Cardiac septum (tissue), 1 donor: ENCODE data around the gene NGEF. TPM values are rescaled to one million over a fixed set of nuclear protein-coding genes. Genes with fewer than 3 reads are reported as not detected.

Experiments used
- DNase-seq: peaks from one replicate; pipeline ENCODE4 v3.0.0-alpha.2; 2020; ENCODE audit warnings: low spot score
- intact Hi-C: fragments of 100-400 bp; cut with DNase I; formaldehyde crosslinking; loops from one replicate; pipeline ENCODE4 v1.14.0; 2022
- total RNA-seq: library from RNA; stranded (reverse); fragmentation: NEBNext Ultra II Directional; extraction: Animal tissue kit (Norgen Biotek cat#: 25700); gene quantifications from one replicate; pipeline ENCODE4 v1.2.1, GENCODE V29; 2021
- donor health status: DM: no; HTN: no; CAD: no.

Gene NGEF
- total RNA-seq, 1 donor from 2014 or later, result 0.24 TPM

DNA sequence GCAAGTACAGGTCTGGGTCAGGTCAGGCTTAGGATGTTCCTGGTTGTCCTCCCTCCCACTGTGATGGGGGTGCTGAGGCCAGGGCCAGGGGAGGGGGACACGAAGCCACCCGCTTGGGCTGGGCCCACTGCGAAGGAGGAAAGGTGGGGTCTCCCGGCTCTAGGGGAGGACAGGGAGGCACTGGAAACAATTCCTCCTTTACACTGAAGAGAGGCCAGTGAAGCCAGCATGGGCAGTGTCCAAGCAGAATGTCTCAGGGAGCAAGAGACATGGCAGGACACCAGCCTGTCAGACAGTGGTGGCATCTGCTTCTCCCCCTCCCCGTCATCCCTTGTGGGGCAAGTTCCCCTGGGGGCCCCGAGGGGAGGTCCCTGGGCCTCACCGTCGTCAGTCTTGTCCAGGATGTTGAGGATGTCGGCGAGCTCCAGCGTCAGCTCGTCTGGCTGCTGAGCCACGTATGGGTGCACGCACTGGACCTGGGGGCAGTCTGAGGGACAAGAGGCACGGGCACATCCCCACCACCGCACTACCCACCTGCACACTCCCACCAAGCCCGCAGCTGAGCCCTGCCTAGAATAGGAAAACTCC is 132.2 kb downstream of the NGEF start:
- DNase-seq, result no peak
- intact Hi-C loops, result no loop called here

DNA sequence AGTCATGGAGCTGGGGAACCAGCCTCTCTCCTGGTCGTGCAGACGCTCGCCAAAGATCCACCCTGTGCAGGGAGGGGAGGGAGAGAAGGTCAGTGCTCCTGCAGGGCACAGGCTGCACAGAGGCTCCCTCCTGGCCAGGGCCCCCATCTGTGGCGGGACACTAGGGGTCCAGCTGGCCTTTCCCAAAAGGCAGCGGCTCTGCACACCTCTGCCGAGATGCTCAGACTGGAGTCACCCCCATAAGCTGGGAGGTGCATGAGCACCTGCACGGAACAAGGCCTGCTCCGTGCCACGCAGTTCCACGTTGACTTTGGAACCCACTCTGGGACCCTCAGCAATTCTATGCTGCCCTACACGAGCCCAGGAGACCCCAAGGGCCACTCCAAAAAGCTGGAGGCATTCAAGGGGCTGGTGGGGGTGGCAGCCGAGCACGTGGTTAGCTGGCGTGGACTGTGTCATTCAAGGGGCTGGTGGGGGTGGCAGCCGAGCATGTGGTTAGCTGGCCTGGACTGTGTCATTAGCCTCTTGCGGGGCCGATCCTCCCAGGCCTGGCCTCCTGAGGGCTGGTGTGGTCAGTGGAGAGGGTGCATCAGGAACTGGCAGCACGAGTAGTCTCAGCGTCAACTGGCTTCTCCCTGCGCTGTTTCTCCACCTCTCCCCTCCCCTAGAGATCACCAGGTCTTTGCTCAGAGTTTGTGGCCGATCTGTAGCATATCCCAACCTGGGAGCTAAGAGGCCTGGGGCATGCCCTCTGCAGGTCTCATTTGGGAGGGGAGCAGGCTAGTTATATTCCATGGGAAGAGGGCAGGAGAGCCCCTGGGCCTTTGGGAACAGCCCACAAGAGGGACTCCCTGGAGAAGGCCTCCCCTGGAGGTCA is 133.2 kb downstream of the NGEF start:
- intact Hi-C loops, result no loop called here
- peak; percentile 66 for DNase-seq

DNA sequence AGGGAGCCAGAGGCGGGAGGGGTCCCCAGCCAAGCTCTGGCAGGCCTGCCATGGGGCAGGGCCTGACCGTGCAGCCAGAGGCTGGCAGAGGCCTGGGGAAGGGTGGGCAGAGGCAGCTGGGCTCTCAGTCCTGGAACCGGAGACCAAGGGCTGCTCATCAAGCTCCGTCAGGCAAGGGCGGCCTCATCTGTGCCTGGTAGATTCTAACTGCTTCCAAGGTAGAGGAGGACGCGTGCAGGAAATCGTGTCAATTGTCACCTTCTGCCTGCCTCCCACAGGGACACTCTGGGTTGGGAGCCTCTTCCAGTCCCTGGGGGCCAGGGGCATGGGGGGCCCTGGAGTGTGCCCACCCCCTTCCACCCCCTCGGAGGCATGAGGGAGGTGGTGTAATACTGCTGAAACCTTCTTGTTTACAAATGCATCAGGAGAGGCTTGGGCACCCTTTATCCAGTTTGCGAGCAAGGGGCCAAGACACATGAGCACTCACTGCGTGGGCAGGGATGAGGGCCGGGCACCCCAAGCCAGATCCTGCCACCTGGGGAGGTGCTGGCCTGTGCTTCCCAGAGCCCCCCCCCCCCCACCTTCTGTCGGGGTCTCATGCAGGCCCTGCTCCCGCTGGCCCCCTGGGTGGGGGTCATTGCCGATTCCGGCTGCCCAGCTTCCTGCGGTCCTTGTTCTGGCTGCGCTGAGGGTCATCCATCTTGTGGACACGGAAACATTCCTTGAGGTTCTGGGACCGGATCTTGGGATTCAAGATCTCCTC is 134.0 kb downstream of the NGEF start:
- intact Hi-C loops, result no loop called here
- DNase-seq, result peak; percentile 60

DNA sequence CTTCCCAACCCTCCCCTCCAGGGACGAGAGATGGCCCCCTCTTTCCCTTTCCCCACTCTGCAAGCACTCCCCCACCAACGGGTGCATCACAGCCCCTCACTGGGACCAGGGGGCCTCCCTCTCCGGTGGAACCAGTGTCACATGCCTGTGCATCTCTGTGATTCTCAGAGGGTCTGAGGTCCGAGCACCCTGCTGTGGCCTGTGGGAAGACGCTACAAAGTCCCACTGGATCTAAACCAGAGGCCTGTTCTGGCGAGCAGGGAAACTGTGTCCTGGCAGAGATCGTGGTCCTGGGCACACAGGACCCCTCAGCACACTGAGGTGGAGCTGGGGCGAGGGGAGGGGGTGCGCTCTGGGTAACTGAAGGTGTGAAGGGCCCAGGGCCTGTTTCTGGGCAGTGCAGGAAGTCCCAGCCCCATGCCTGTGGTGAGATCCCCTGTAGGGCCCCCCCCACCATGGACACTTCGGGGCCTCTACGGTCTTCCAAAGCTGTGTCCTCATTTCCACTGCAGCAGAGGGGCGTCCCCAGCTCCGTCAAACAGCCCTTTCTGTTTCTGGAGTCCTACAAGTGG is 135.0 kb downstream of the NGEF start:
- peak; percentile 65 for DNase-seq
- intact Hi-C loops, result no loop called here

DNA sequence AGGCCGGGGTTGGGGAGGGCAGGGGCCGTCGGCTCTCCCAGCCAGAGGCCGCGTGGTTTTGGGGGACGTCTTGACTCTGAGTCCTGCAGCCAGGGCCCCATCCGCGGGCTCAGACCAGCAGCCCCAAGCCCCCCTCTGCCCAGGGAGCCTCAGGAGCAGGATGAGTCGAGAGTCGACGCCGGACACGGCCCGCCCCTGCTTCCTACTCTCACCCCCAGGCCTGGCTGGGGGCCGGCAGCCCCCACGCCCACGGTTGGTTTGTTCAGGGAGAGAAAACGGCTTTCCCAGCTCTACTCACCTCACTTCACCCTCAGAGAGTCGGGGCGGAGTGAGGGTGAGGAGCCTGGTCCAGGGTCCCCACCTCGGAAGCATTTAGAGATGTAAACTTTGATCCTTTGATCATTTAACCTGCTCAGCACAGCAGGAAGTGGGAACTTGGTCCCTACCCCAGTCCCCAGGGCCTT is 136.0 kb downstream of the NGEF start:
- intact Hi-C loops, result no loop called here
- DNase-seq, result peak; percentile 61

DNA sequence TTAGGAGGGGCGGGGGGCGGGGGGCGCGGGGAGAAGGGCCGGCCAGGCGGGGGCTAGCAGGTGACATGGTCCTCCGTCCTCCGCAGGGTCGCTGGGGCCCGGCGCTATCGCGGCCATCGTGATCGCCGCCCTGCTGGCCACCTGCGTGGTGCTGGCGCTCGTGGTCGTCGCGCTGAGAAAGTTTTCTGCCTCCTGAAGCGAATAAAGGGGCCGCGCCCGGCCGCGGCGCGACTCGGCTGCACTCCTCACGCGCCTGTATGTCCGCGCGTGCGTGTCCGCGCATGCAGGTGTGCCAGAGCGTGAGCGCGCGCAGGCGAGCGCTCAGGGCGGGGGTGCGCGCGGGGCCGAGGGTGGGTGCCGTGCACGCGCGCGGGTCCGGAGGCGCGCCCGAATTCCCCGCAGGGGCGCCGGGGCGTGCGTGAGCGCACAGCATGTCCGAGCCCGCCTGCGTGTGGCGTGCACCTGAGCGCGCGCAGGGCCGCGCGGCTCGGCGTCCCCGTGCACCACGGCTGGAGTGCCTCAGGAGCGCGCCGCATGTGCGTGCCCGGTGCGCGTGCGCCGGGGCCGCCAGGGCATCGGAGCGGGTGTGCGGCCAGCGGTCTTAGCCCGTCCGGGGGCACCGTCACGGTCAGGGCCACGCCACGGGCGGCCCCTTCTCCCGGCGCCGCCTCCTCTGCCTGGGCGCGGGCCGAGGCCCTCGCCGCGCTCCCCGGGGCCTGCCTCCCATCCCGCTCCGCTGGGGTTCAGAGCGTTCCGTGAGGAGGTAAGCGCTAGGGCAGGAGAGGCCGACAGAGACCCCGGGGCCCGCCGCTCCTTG is 136.7 kb downstream of the NGEF start:
- peak; percentile 29 for DNase-seq
- intact Hi-C loops, result no loop called here

DNA sequence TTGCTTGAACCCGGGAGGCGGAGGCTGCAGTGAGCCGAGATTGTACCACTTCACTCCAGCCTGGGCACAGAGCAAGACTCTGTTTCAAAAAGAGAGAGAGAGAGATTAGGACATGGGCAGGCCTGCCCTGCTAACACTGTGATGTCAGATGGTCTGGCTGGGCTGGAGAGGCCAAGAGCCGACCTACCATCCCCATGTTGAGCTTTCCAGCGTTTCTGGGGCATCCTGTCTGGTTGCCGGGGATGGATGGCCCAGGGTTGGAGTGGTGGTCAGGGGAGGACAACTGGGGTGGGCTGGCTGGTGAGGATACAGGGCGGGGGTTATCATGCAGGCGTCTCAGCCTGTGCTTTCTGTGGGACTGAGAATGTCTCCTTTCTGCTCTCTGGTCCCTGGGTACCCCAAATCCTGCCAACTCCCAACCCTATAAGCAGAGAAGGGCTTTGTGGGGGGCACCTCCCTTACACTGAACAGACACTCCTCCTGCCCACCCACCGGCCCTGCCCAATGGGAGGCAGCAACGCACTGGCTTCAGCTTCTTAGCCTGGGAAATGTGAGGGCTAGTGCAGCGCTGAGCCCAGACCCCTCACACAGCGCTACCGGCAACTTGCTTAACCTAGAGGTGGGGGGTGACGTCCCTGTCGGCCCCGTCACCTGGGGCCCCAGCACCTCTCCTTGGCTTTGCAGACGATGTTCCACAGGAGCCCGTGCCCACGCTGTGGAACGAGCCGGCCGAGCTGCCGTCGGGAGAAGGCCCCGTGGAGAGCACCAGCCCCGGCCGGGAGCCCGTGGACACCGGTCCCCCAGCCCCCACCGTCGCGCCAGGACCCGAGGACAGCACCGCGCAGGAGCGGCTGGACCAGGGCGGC is 137.6 kb downstream of the NGEF start:
- DNase-seq, result peak; percentile 57
- intact Hi-C loops, result no loop called here

DNA sequence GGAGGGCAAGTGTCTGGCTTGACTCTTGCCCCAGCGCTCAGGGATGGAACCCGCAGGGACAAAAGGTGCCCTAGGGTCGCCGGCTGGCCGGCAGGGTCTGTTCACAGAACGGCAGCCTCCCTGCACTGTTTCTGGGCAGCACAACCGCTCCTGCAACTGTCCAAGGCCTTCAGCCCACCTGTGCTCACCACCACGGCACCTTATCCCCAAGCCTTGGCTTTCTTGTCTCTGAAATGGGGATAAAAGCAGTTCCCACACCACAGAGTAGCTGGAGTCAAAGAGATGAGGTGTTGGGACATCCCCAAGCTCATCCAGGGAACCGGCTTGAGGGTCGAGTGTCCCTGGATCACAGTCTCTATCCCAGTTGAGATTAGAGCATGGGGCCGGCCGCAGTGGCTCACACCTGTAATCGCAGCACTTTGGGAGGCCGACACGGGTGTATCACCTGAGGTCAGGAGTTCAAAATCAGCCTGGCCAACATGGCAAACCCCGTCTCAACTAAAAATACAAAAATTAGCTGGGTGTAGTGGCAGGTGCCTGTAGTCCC is 138.3 kb downstream of the NGEF start:
- intact Hi-C loops, result loop anchor here (1.0 kb wide), 1 partner anchor 29 kb away; no protein-coding TSS in a partner anchor
- DNase-seq, result peak; percentile 70

DNA sequence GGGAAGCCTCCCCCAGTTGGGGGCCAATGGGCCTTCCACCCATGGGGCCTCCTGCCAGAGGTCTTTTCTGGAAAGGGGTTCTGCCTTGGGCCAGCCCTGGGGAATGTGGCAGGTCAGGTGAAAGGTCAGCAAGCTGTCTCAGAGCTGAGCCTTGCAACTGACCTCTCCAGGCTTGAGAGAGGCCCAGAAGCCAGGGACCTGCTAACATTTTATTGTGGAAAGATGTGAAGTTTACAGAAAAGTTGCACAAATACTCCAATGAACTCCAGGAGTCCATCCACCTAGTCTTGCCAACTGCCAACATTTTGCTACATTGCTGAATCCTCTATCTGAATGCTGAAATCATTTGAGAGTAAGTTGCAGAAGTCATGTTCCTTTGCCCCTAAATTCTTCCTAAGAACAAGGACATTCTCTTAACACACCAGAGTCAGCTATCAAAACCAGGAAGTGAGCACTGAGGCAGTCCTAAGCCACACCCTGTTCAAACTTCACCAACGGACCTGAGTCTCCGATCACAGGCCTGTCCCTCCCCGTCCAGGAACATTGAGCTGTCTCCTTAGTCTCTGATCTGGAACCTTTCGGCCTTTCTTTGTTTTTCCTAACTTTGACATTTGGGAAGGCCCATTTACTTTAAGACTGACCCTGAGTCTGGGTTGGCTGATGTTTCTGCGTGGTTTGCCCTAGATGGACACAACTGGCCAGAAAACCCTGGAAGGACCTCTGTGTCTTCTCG is 139.0 kb downstream of the NGEF start:
- intact Hi-C loops, result loop anchor here (1.0 kb wide), 1 partner anchor 29 kb away; no protein-coding TSS in a partner anchor
- DNase-seq, result peak; percentile 47

DNA sequence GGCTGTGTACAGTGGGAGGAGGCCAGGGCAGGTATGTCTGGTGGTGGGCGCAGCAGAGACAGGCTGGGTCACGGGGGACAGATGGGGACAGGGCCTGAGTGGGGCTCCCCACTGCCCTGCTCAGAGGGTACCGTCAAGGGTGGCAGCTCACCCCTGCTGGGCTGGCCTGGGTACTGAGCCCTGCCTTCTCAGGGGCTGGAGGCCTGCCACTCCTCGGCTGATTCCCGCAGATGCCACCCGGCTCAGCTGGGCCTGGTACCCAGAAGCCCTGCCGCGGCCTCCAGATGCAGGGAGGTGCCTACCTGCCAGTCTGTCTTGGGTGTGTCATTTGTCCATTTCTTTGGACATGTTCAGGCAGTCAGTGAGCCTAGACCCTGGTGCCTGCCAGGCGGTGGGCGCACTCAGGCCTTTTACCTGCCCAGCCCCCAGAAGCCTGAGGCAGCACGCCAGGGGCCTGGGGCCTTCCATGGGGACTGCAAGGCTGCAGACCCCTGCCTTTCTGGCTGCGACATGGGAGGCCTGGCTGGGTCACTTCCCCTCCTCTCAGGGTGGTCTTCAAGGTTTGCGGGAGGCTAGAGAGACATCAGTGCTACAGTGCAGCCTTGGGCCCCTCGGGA is 139.7 kb downstream of the NGEF start:
- peak; percentile 75 for DNase-seq
- intact Hi-C loops, result no loop called here

DNA sequence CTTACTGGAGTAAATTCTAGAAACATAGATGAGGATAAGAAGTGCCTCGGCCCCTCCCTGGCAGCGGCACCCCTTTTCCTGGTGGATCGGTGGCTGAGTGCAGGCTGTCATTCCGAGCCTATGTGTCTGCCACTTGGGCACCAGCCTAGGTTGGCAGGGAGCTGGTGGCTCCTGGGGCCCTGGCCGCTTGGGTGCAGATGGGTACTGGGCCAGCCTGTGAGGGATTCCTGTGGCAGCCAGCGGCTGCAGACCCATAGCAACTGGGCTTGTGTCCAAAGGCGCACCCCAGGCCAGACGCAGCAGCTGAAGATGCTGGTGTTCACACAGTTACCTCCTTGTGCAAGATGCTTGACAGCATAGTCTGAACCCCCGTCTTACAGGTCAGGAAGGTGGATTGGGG is 140.2 kb downstream of the NGEF start:
- peak; percentile 71 for DNase-seq
- intact Hi-C loops, result no loop called here

DNA sequence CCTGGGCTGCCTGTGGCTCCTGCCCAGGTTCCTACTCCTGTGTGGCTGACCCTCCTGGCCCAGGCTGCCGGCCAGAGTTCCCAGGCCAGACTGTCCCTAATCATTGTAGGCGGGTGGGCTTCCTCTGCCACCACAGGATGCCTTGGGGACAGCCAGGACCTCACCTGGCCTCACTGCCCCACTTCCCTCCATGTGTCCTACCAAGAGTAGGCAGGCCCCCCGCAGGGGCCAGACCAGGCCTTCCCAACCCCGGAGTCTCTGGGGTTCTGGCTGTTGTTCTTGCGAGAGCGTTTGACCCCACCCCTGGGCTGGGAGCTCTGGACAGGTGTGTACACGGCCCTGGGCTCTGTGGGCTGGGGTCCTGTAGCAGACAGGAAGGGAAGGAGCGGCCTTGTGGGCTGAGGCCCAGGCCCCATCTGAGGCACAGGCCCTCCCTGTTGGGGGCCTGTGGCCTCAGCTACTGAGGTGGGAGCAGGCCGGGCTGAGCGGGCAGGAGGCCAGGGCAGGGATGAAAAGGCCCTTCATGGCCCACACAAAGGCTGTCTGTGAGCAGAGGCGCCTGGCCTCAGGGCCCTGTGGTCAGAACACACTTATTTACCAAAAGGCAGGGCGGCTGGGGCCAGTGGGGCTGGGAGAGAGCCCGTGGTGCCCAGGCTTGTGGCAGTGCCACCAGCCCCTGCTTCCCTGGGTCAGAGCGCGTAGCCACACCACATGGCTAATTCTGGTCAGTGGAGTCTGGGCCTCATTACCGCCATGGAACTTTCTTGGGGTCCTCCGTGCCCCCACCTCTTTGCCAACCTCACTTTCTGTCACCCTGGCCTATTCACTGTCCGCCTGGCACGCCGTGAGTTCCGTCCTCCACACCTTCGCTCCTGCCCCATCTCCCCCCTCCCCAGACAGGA is 141.0 kb downstream of the NGEF start:
- peak; percentile 69 for DNase-seq
- intact Hi-C loops, result no loop called here

DNA sequence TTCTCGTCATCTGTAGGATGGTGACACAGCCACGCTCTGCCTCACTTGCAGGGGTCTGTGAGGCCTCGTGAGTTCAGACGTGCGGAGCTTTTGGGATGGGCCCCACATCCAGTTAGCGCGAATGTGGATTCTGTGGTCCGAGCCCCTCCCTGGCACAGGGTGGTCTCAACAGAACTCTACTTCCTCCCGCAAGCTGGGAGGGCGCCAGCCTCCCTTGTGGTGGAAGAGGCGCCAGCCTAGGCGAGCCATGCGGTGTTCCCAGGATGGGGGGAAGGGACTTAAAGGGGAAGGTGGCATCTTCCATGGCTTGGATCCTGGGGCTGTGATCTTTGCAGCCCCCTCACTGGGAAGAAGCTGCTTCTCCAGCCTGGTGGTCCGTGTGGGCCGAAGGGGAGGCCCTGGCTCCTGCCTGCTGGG is 141.6 kb downstream of the NGEF start:
- peak; percentile 68 for DNase-seq
- intact Hi-C loops, result no loop called here

DNA sequence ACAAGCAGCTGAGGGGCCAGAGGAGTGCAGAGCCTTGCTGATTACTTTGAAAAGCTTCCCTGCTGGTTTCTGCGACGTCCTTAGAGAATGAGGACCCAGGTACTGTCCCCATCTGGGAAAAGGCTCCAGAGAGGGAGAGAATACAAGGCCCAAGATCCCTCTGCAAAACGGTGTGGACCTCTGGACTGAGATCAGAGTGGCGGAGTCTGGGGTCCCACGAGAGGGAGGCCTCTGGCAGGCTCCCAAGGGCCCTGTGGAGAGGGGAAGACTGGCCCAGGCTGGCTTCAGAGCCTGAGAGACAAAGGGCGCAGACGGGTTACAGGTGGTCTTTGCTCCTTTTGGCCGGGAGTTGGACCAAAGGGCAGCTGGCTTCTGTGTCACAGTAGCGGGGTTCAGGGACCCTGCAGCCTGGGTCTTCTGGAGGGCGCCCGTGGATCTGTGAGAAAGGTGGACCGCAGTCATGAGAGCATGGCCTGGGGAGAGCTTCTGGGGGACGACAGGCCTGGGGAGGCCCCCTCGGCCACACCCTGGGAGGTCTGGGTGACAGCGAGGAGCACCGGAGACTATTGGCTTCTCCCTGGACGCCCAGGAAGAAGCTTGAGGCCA is 142.2 kb downstream of the NGEF start:
- DNase-seq, result no peak
- intact Hi-C loops, result no loop called here

DNA sequence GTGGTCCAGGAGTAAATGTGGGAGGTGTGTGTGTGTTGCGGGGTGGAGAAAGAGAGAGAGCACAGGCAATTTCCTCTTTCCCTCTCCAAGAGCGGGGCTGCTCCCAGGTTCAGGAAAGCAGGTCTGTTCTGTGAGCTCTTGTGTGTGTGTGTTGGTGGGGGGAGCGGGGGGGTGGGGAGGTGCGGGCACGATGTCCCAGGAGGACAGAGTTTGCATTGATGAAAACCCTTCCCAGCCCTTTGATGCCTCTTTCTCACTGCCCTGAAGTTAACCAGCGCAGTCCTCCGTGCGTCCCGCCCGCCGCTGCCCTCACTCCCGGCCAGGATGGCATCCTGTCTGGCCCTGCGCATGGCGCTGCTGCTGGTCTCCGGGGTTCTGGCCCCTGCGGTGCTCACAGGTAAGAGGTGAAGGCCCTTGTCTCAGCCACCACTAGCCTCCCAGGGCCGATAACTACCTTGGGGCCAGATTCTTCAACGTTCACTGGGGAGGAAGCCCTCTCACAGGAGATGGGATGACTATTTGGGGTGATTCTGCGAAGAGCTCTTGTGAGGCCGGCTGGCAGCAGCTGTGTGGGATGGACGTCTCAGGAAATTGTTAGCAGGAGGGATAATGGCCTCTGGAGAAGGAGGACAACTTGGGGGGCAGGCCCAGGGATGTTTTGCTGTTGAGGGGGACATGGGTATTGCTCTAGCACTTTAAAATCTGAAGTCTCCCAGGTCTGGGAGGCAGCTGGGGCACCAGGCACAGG is 142.9 kb downstream of the NGEF start, which contains the start of gene SNORC:
Gene SNORC, plus strand, starts transcription at position 247 of the 748 bp plus-strand sequence. Its CDS starts 78 bp downstream, at position 325.
- no peak for DNase-seq
- intact Hi-C loops, result no loop called here
